RWPE2 (cell line): ENCODE measurements around the gene SHROOM3.

ENCODE experiments used
- ATAC-seq: fragments of 200-7000 bp; cut with Tn5 transposase; 3 replicates; pipeline ENCODE4 v1.9.1; 2021; ENCODE audit warnings: low read depth
- DNase-seq: peaks from one replicate; pipeline ENCODE4 v3.0.0-alpha.2; 2020; ENCODE audit warnings: low spot score
- H3K27ac ChIP-seq: fragments of 450-650 bp; 2 replicates; pipeline ENCODE4 v1.5.1; 2017; ENCODE audit warnings: mild to moderate bottlenecking; ENCODE audit not compliant: poor library complexity, severe bottlenecking
- H3K27me3 ChIP-seq: fragments of 250-450 bp; sonication (Bioruptor Pico); 2 replicates; pipeline ENCODE4 v1.5.1; 2021; ENCODE audit warnings: mild to moderate bottlenecking, moderate library complexity; ENCODE audit not compliant: insufficient read depth, poor library complexity, severe bottlenecking
- H3K36me3 ChIP-seq: fragments of 250-450 bp; sonication (Bioruptor Pico); 2 replicates; pipeline ENCODE4 v1.5.1; 2020; ENCODE audit warnings: low read depth, mild to moderate bottlenecking, moderate library complexity
- H3K4me1 ChIP-seq: fragments of 250-450 bp; sonication (Bioruptor Pico); 2 replicates; pipeline ENCODE4 v1.5.1; 2021; ENCODE audit warnings: mild to moderate bottlenecking, moderate library complexity; ENCODE audit not compliant: insufficient read depth, poor library complexity, severe bottlenecking
- H3K4me3 ChIP-seq: fragments of 250-450 bp; sonication (Bioruptor Pico); 2 replicates; pipeline ENCODE4 v1.5.1; 2021; ENCODE audit warnings: mild to moderate bottlenecking, moderate library complexity; ENCODE audit not compliant: severe bottlenecking
- H3K9me3 ChIP-seq: fragments of 250-450 bp; sonication (Bioruptor Pico); 2 replicates; pipeline ENCODE4 v1.5.1; 2021; ENCODE audit warnings: mild to moderate bottlenecking, moderate library complexity; ENCODE audit not compliant: severe bottlenecking
- CTCF ChIP-seq: fragments of 450-650 bp; IDR thresholded peaks from one replicate; pipeline ENCODE4 v1.5.1; 2017; ENCODE audit warnings: mild to moderate bottlenecking, moderate library complexity; ENCODE audit not compliant: poor library complexity, severe bottlenecking

SHROOM3 gene

GRCh38 chr4:76576824-76577223 is 141.8 kb downstream of the SHROOM3 start:
- Histone ChIP-seq H3K4me1 (no peaks in the 10 kb centered on the region), H3K4me3 (no peak overlapping the region), H3K27me3 (no peaks in the 10 kb centered on the region), H3K27ac (no peak overlapping the region), H3K9me3 (no peaks in the 10 kb centered on the region), H3K36me3 (no peaks in the 10 kb centered on the region)
- no peak for ATAC-seq
- TF ChIP-seq CTCF: no peak
- no peak for DNase-seq

- Histone ChIP-seq H3K27ac (no peak overlapping the region), H3K4me1 (no peaks in the 10 kb centered on the region), H3K36me3 (no peaks in the 10 kb centered on the region), H3K4me3 (no peak overlapping the region), H3K27me3 (no peaks in the 10 kb centered on the region), H3K9me3 (no peaks in the 10 kb centered on the region)
- TF ChIP-seq CTCF: no peak
- DNase-seq (no peak), ATAC-seq (no peak)
These were observed 143.1 kb downstream of the SHROOM3 start for GRCh38 chr4:76578002-76578560.

GRCh38 chr4:76579596-76580375 is 144.8 kb downstream of the SHROOM3 start:
- ATAC-seq (no peak), DNase-seq (no peak)
- no peak for TF ChIP-seq CTCF

DNA sequence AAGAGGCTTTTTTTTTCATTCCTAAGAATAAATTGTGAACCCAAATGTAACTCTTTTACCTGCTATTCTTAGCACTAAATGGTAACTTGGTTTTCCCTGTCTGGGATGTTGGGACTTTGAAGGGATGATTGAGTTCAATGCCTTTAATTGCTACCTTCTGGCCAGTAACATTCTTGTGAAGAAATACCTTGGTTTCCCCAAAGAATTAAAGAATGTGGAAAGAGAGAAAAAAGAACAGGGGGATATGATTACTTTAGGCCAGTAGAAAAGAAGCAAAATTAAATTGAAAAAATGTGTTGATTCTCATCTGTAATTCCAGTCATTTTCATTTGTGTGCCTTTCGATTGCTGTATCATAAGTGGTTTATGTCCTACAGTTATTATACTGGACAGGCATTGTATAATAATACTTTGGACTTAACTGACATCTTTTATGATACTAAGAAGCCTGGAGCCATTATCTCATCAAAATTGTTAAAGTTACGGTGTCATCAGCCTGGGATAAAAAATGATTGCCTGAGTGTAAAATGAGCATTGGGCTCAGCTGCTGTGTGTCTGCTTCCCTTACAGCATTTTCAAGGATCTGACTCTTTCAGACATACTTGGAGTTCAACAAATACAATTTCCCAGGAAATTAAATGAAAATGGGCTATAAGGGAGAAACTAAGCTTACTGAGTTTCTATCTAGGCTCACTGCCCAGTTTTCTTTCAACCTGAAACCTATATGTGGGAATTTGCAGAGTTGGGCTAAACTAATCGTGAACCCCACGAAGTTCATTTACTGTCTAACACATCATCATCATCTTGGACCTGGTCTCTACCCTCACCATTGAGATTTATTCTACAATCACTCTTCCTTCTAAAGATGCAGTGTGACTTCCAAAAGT is 146.3 kb downstream of the SHROOM3 start:
- DNase-seq: no peak
- Histone ChIP-seq H3K27me3 (no peaks in the 10 kb centered on the region), H3K36me3 (no peaks in the 10 kb centered on the region), H3K4me3 (no peak overlapping the region), H3K4me1 (no peaks in the 10 kb centered on the region), H3K27ac (no peak overlapping the region), H3K9me3 (no peaks in the 10 kb centered on the region)
- no peak for ATAC-seq
- TF ChIP-seq CTCF: no peak

More at GRCh38 chr4:76579596-76580375, 144.8 kb downstream of the SHROOM3 start:
- no peaks in the 10 kb centered on the region for H3K9me3 ChIP-seq
- no peaks in the 10 kb centered on the region for H3K36me3 ChIP-seq
- H3K27me3 ChIP-seq: no peaks in the 10 kb centered on the region
- H3K4me3 ChIP-seq: no peak overlapping the region
- H3K27ac ChIP-seq: no peak overlapping the region
- no peaks in the 10 kb centered on the region for H3K4me1 ChIP-seq
